Type B pancreatic cell (in vitro differentiated cells): ENCODE measurements around the gene MPP3. TPM values are rescaled to one million over a fixed set of nuclear protein-coding genes. Genes with fewer than 3 reads are reported as not detected.
"Not testable (repeated sequence)": the region's sequence is repeated elsewhere in the genome, so short reads cannot be mapped to it uniquely, and the experiment has no call there.

Experiments
- DNase-seq: peaks from one replicate; pipeline ENCODE4 v3.0.0; 2021; ENCODE audit warnings: mixed read lengths; ENCODE audit not compliant: unreplicated experiment; ENCODE audit errors: extremely low spot score
- H3K27ac Mint-ChIP-seq: 2 replicates; pipeline ENCODE4 v1.8.0; 2021; ENCODE audit warnings: mild to moderate bottlenecking, mixed read lengths
- H3K27me3 Mint-ChIP-seq: 2 replicates; pipeline ENCODE4 v1.8.0; 2021; ENCODE audit warnings: mixed read lengths
- H3K36me3 Mint-ChIP-seq: 2 replicates; pipeline ENCODE4 v1.8.0; 2021; ENCODE audit warnings: mixed read lengths
- H3K4me1 Mint-ChIP-seq: one replicate; pipeline ENCODE4 v1.8.0; 2021; ENCODE audit warnings: mixed read lengths; ENCODE audit not compliant: unreplicated experiment
- H3K4me3 Mint-ChIP-seq: 2 replicates; pipeline ENCODE4 v1.8.0; 2021; ENCODE audit warnings: mild to moderate bottlenecking, mixed read lengths
- H3K9me3 Mint-ChIP-seq: 2 replicates; pipeline ENCODE4 v1.8.0; 2021; ENCODE audit warnings: mixed read lengths
- CTCF ChIP-seq: fragments of 200-600 bp; sonication (generic); conservative IDR thresholded peaks from 2 replicates; pipeline ENCODE4 v1.5.0; 2021; ENCODE audit warnings: antibody characterized with exemption, mild to moderate bottlenecking
- total RNA-seq: library from RNA; stranded (reverse); gene quantifications from 2 replicates; pipeline ENCODE4 v1.2.1, GENCODE V29; 2021; ENCODE audit warnings: low replicate concordance

The MPP3 gene
- total RNA-seq, 1 donor from 2014 or later: 7.8 TPM

GRCh38 chr17:43844241-43844640 is 11.3 kb upstream of the MPP3 start:
- no peak overlapping the region for H3K27ac Mint-ChIP-seq
- H3K4me3 Mint-ChIP-seq: no peak overlapping the region
- TF ChIP-seq CTCF: no peak
- peaks cover 13% of the 10 kb centered on the region for H3K27me3 Mint-ChIP-seq
- no peaks in the 10 kb centered on the region for H3K9me3 Mint-ChIP-seq
- H3K36me3 Mint-ChIP-seq: no peaks in the 10 kb centered on the region
- peaks cover 13% of the 10 kb centered on the region for H3K4me1 Mint-ChIP-seq
- DNase-seq: no peak

GRCh38 chr17:43842975-43843325 is 10.0 kb upstream of the MPP3 start:
- no peaks in the 10 kb centered on the region for H3K36me3 Mint-ChIP-seq
- peaks cover 7% of the 10 kb centered on the region for H3K27me3 Mint-ChIP-seq
- no peak overlapping the region for H3K4me3 Mint-ChIP-seq
- peak overlapping the region; percentile 83 for H3K27ac Mint-ChIP-seq
- no peak for DNase-seq
- peaks cover 13% of the 10 kb centered on the region for H3K4me1 Mint-ChIP-seq
- H3K9me3 Mint-ChIP-seq: no peaks in the 10 kb centered on the region
- TF ChIP-seq CTCF: no peak

GRCh38 chr17:43842091-43842974 is 9.4 kb upstream of the MPP3 start:
- H3K4me3 Mint-ChIP-seq, H3K27me3 Mint-ChIP-seq, H3K36me3 Mint-ChIP-seq, DNase-seq, H3K9me3 Mint-ChIP-seq: not testable (repeated sequence)
- Mint-ChIP-seq H3K4me1 (peaks cover 13% of the 10 kb centered on the region), H3K27ac (peak overlapping the region; percentile 83)

- H3K9me3 Mint-ChIP-seq: no peaks in the 10 kb centered on the region
- H3K27me3 Mint-ChIP-seq: peaks cover 7% of the 10 kb centered on the region
- H3K36me3 Mint-ChIP-seq: no peaks in the 10 kb centered on the region
- DNase-seq: no peak
- no peak overlapping the region for H3K4me3 Mint-ChIP-seq
- no peak overlapping the region for H3K27ac Mint-ChIP-seq
- H3K4me1 Mint-ChIP-seq: peaks cover 12% of the 10 kb centered on the region
- no peak for TF ChIP-seq CTCF
Measured at GRCh38 chr17:43841282-43841681, 8.3 kb upstream of the MPP3 start.

GRCh38 chr17:43840814-43841213 is 7.9 kb upstream of the MPP3 start:
- no peak overlapping the region for H3K27ac Mint-ChIP-seq
- no peaks in the 10 kb centered on the region for H3K9me3 Mint-ChIP-seq
- peaks cover 8% of the 10 kb centered on the region for H3K4me1 Mint-ChIP-seq

More at GRCh38 chr17:43840814-43841213, 7.9 kb upstream of the MPP3 start:
- no peaks in the 10 kb centered on the region for H3K36me3 Mint-ChIP-seq
- TF ChIP-seq CTCF: peak; percentile 55
- H3K27me3 Mint-ChIP-seq: peaks cover 10% of the 10 kb centered on the region
- H3K4me3 Mint-ChIP-seq: no peak overlapping the region
- DNase-seq: no peak
